HepG2 (cell line): ENCODE results near the gene NDOR1. TPM values are rescaled to one million over a fixed set of nuclear protein-coding genes. Genes with fewer than 3 reads are reported as not detected.

ENCODE experiments used
- BRD4 ChIP-seq: sonication (generic); formaldehyde crosslinking; IDR thresholded peaks from 2 replicates; pipeline ENCODE4 v1.4.0; 2020; ENCODE audit warnings: missing genetic modification reagents
- NCOR1 ChIP-seq: fragments of 200-600 bp; sonication (generic); IDR thresholded peaks from 2 replicates; pipeline ENCODE4 v1.7.0; 2017; ENCODE audit warnings: antibody characterized with exemption, low read length, borderline replicate concordance
- PREB ChIP-seq: sonication (generic); formaldehyde crosslinking; IDR thresholded peaks from 2 replicates; pipeline ENCODE4 v1.4.0; 2020; ENCODE audit warnings: missing genetic modification reagents
- RARA ChIP-seq: IDR thresholded peaks from 2 replicates; pipeline ENCODE4 v1.6.1; 2016; ENCODE audit warnings: missing genetic modification reagents, missing compliant biosample characterization
- TERF1 ChIP-seq: sonication (generic); formaldehyde crosslinking; IDR thresholded peaks from 2 replicates; pipeline ENCODE4 v1.8.0; 2022; ENCODE audit warnings: mild to moderate bottlenecking, missing genetic modification reagents, moderate library complexity
- TRIM24 ChIP-seq: sonication (generic); formaldehyde crosslinking; IDR thresholded peaks from 2 replicates; pipeline ENCODE4 v1.8.0; 2022; ENCODE audit warnings: mild to moderate bottlenecking, missing genetic modification reagents
- ZNF10 ChIP-seq: sonication (generic); formaldehyde crosslinking; IDR thresholded peaks from 2 replicates; pipeline ENCODE4 v1.4.0; 2020; ENCODE audit warnings: mild to moderate bottlenecking, low read depth, missing genetic modification reagents, borderline replicate concordance
- ZNF24 ChIP-seq: fragments of 450-650 bp; IDR thresholded peaks from 2 replicates; pipeline ENCODE4 v1.6.1; 2017; ENCODE audit warnings: antibody characterized with exemption, mild to moderate bottlenecking
- ZNF354B ChIP-seq: sonication (generic); formaldehyde crosslinking; IDR thresholded peaks from 2 replicates; pipeline ENCODE4 v1.8.0; 2022; ENCODE audit warnings: mild to moderate bottlenecking, missing genetic modification reagents
- ZNF543 ChIP-seq: sonication (generic); formaldehyde crosslinking; IDR thresholded peaks from 2 replicates; pipeline ENCODE4 v1.4.0; 2020; ENCODE audit warnings: mild to moderate bottlenecking, missing genetic modification reagents
- ZNF747 ChIP-seq: sonication (generic); formaldehyde crosslinking; IDR thresholded peaks from 2 replicates; pipeline ENCODE4 v1.8.1; 2023; ENCODE audit warnings: missing genetic modification reagents, mild to moderate bottlenecking, borderline replicate concordance
- polyA plus RNA-seq, 8 experiments: library from polyadenylated mRNA; depleted of rRNA in 3 of 8; stranded (reverse) in 7 of 8; unstranded in 1 of 8; fragments of >200 nt; fragmentation: Illumina TruSeq in 4 of 8; extraction: Trizol in 4 of 8; gene quantifications; 2 replicates each; pipeline versions ENCODE4 v1.2.1 to v1.2.3, GENCODE V29; 2011 to 2016; ENCODE audit warnings: low read depth in 4 of 8, missing spikeins in 1 of 8, mixed read lengths in 1 of 8; ENCODE audit not compliant: insufficient read depth in 1 of 8
- total RNA-seq, 5 experiments: library from RNA; depleted of rRNA; stranded (reverse); fragments of >200 nt; fragmentation: Illumina TruSeq; extraction: Trizol; gene quantifications; 2 replicates each; pipeline ENCODE4 v1.2.3, GENCODE V29; 2016; ENCODE audit warnings: low read depth in 1 of 5
- TF ChIP-seq, protein P1 (sequence below): sonication (generic); formaldehyde crosslinking; IDR thresholded peaks from 2 replicates; pipeline ENCODE4 v1.4.0; 2020; ENCODE audit warnings: missing genetic modification reagents
- TF ChIP-seq, protein P2 (sequence below): sonication (generic); formaldehyde crosslinking; IDR thresholded peaks from 2 replicates; pipeline ENCODE4 v1.5.0; 2020; ENCODE audit warnings: mild to moderate bottlenecking, missing genetic modification reagents
- TF ChIP-seq, protein P3 (sequence below): sonication (generic); formaldehyde crosslinking; IDR thresholded peaks from 2 replicates; pipeline ENCODE4 v1.4.0; 2020; ENCODE audit warnings: low read depth, missing genetic modification reagents
- TF ChIP-seq, protein P4 (sequence below): sonication (generic); formaldehyde crosslinking; IDR thresholded peaks from 2 replicates; pipeline ENCODE4 v1.4.0; 2020; ENCODE audit warnings: low read depth, mild to moderate bottlenecking, missing genetic modification reagents
- TF ChIP-seq, protein P5 (sequence below): IDR thresholded peaks from 2 replicates; pipeline ENCODE4 v1.6.1; 2016; ENCODE audit warnings: missing genetic modification reagents, missing compliant biosample characterization

The NDOR1 gene
- total and polyA plus RNA-seq, 2 of the 13 experiments (the other 11 are each of a cell fraction or from before 2014, with no cell fraction given) = 3.6 to 8.7 TPM

- TF ChIP-seq, protein P1, sequence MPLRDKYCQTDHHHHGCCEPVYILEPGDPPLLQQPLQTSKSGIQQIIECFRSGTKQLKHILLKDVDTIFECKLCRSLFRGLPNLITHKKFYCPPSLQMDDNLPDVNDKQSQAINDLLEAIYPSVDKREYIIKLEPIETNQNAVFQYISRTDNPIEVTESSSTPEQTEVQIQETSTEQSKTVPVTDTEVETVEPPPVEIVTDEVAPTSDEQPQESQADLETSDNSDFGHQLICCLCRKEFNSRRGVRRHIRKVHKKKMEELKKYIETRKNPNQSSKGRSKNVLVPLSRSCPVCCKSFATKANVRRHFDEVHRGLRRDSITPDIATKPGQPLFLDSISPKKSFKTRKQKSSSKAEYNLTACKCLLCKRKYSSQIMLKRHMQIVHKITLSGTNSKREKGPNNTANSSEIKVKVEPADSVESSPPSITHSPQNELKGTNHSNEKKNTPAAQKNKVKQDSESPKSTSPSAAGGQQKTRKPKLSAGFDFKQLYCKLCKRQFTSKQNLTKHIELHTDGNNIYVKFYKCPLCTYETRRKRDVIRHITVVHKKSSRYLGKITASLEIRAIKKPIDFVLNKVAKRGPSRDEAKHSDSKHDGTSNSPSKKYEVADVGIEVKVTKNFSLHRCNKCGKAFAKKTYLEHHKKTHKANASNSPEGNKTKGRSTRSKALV (CRISPR knock-in tag) = no peak
- TF ChIP-seq TERF1 (CRISPR knock-in tag) = 0 out of 2 replicates have a peak, but pooled peaks have one; percentile 31
- no peak for TF ChIP-seq ZNF24
- TF ChIP-seq, protein P2, sequence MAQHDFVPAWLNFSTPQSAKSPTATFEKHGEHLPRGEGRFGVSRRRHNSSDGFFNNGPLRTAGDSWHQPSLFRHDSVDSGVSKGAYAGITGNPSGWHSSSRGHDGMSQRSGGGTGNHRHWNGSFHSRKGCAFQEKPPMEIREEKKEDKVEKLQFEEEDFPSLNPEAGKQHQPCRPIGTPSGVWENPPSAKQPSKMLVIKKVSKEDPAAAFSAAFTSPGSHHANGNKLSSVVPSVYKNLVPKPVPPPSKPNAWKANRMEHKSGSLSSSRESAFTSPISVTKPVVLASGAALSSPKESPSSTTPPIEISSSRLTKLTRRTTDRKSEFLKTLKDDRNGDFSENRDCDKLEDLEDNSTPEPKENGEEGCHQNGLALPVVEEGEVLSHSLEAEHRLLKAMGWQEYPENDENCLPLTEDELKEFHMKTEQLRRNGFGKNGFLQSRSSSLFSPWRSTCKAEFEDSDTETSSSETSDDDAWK (CRISPR knock-in tag) = no peak
- TF ChIP-seq ZNF747 (CRISPR knock-in tag) = no peak
- TF ChIP-seq, protein P3, sequence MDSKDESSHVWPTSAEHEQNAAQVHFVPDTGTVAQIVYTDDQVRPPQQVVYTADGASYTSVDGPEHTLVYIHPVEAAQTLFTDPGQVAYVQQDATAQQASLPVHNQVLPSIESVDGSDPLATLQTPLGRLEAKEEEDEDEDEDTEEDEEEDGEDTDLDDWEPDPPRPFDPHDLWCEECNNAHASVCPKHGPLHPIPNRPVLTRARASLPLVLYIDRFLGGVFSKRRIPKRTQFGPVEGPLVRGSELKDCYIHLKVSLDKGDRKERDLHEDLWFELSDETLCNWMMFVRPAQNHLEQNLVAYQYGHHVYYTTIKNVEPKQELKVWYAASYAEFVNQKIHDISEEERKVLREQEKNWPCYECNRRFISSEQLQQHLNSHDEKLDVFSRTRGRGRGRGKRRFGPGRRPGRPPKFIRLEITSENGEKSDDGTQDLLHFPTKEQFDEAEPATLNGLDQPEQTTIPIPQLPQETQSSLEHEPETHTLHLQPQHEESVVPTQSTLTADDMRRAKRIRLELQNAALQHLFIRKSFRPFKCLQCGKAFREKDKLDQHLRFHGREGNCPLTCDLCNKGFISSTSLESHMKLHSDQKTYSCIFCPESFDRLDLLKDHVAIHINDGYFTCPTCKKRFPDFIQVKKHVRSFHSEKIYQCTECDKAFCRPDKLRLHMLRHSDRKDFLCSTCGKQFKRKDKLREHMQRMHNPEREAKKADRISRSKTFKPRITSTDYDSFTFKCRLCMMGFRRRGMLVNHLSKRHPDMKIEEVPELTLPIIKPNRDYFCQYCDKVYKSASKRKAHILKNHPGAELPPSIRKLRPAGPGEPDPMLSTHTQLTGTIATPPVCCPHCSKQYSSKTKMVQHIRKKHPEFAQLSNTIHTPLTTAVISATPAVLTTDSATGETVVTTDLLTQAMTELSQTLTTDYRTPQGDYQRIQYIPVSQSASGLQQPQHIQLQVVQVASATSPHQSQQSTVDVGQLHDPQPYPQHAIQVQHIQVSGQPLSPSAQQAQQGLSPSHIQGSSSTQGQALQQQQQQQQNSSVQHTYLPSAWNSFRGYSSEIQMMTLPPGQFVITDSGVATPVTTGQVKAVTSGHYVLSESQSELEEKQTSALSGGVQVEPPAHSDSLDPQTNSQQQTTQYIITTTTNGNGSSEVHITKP = no peak
- no peak; the same call in 1 of the 2 replicates for TF ChIP-seq BRD4 (CRISPR knock-in tag)
- TF ChIP-seq, protein P4, sequence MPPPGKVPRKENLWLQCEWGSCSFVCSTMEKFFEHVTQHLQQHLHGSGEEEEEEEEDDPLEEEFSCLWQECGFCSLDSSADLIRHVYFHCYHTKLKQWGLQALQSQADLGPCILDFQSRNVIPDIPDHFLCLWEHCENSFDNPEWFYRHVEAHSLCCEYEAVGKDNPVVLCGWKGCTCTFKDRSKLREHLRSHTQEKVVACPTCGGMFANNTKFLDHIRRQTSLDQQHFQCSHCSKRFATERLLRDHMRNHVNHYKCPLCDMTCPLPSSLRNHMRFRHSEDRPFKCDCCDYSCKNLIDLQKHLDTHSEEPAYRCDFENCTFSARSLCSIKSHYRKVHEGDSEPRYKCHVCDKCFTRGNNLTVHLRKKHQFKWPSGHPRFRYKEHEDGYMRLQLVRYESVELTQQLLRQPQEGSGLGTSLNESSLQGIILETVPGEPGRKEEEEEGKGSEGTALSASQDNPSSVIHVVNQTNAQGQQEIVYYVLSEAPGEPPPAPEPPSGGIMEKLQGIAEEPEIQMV (CRISPR knock-in tag) = no peak
- no peak for TF ChIP-seq TRIM24 (CRISPR knock-in tag)
- no peak for TF ChIP-seq ZNF354B (CRISPR knock-in tag)
- TF ChIP-seq ZNF543 (CRISPR knock-in tag) = no peak
- TF ChIP-seq NCOR1 = no peak
- 0 out of 2 replicates have a peak, but pooled peaks have one; percentile 5 for TF ChIP-seq RARA (CRISPR knock-in tag)
- TF ChIP-seq, protein P5, sequence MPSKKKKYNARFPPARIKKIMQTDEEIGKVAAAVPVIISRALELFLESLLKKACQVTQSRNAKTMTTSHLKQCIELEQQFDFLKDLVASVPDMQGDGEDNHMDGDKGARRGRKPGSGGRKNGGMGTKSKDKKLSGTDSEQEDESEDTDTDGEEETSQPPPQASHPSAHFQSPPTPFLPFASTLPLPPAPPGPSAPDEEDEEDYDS (CRISPR knock-in tag) = no peak
- no peak for TF ChIP-seq ZNF10 (CRISPR knock-in tag)
- TF ChIP-seq PREB (CRISPR knock-in tag) = no peak
Measured at GRCh38 chr9:137222190-137223077, 16.9 kb downstream of the NDOR1 start, which contains the start of gene RNF208 (continued).
